GM12874 (cell line): ENCODE data around the gene WDFY2.

Experiments
- TF ChIP-seq, protein P1 (sequence below): IDR thresholded peaks from 2 replicates; pipeline ENCODE4 v1.5.1; 2011; ENCODE audit warnings: low read depth, mild to moderate bottlenecking, control low read depth, low read length, moderate library complexity; ENCODE audit not compliant: insufficient read depth

Gene WDFY2

DNA sequence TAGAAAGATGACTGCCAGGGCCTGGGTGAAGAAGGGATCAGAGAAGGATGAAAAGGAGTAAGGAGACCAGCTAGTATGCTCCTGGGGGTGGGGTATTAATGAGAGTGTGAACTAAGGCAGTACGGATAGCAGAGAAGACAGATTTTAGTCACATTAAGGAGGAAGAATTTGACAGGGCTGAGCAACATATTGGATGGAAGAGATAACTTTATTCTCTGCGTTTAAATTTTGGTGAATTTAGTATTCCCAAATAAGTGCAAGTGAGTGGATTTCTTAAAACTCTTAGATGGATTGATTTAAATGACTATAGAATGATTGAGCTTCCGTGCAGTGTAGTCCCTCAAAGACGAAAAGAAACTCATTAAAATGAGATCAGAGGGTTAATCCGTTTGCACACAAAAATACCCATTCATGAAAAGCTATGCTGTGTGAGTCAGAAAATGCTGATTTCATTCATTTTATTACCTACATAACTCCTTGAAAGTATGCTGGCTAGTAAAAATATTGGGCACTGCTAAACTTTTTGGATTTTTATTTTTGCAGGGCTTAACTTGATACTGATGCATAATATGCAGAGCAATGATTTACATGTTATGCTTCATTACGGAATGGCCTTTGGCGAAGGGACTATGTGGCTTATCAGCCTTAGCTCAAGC lies 54.1 kb downstream of the WDFY2 start:
- TF ChIP-seq, protein P1, sequence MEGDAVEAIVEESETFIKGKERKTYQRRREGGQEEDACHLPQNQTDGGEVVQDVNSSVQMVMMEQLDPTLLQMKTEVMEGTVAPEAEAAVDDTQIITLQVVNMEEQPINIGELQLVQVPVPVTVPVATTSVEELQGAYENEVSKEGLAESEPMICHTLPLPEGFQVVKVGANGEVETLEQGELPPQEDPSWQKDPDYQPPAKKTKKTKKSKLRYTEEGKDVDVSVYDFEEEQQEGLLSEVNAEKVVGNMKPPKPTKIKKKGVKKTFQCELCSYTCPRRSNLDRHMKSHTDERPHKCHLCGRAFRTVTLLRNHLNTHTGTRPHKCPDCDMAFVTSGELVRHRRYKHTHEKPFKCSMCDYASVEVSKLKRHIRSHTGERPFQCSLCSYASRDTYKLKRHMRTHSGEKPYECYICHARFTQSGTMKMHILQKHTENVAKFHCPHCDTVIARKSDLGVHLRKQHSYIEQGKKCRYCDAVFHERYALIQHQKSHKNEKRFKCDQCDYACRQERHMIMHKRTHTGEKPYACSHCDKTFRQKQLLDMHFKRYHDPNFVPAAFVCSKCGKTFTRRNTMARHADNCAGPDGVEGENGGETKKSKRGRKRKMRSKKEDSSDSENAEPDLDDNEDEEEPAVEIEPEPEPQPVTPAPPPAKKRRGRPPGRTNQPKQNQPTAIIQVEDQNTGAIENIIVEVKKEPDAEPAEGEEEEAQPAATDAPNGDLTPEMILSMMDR = no peak

DNA sequence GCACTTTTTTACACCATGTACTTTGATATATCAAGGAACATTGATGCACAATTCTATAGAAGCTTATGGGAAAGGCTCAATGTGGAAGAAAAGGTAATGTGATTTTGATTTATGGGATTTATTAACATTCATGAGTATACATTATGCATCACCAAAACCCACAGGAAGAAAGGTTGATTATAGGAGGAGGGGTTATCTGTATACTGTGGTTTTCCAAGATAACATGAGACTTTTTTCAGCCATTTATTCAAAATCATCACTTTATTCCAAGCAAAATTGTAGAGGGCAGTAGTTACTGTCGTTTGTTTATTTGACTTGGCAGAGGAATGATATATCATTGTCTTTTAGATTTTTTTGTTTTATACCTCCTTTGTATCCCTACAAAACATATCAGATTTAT lies 54.9 kb downstream of the WDFY2 start:
- TF ChIP-seq, protein P1 = no peak

DNA sequence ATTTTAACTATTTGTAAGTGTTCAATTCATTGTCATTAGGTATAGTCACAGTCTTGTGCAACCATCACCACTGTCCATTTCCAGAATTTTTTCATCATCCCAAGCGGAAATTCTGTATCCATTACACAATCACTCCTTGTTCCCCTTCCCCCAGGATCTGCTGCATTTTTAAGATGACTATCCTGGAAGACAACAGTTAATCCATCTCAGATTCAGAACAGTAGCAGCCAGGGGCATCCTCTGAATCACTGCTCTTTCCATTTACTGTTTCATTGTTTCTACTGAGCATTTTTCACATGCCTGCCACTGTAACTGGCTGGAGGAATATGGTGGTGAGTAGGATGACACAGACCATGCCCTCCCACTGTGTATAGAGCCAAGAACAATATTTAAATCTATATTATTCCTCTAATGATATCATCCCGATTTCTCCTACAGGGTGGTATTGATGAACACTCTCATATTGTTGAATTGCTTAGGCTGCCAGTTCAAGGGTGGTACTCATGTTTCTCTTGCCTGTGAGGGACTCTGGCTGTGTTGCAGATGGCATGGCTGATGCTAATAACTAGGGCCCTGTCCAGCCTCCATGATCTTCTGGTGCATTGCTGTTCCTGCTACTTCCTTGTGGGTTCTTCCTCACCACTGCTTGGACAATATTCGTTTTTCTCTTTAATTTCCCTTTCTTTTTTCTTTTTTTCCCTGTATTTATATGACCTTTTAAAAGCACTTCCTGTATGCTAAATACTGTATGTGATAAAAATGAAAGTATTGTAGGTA lies 59.0 kb downstream of the WDFY2 start:
- TF ChIP-seq, protein P1 = no peak

DNA sequence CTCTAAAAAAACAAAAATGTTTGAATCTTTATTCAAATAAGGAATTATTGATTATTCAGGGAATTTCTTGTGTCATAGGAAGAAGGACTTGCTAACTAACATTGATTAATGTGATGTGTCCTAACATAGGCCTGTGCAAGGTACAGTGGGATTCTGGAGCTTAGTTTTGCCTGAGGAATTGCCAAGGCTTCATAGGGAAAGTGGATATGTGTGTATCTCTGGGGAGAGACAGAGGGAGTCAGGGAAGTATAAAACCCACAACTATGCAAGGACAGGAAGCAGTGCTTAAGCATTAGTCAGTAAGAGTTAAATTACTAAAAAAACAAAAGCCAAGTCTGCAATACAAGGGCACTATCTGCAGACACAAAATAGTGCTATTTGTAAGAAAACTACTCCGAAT lies 59.6 kb downstream of the WDFY2 start:
- TF ChIP-seq, protein P1 = no peak

DNA sequence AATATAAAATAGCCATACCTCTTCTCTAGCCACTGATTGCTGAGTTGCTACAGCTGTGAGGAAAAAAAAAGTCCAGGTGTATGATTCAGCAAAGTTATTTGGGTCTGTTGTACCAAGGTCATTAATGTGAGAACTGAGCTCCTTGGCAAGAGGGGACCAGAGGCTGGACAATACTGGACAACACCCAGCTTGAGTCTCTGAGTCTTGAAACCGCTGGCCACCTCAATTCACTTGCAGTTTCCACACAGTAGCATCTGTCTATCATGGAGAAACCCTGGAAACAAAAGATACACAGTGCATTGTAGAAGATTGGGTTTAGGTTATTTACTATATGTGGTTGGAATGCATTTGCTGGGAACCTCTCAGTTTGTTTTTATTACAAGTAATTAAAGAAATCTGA lies 60.4 kb downstream of the WDFY2 start:
- TF ChIP-seq, protein P1 = no peak

DNA sequence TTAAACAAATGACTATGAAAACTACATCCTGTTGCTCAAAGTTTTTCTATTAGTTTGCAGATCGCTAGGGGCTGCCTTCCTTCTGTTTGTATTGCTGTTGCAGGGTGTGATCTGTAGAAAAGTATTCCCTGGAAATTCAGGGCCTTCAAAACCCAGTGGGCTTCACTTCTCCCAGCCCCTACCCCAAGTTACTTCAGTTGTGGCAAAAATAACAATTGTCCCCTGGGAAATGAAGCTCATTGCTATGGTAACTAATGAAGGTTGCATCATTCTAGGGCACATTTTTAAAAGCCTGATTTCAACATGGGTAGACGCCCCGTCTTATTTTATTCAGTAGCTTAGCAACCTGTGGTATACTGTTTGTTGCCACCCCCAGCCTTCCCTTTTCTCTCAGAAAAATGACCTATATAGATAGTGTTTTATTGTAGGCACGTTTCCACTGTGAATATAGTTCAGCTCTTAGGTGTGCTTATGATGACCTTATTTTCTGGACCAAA lies 60.9 kb downstream of the WDFY2 start:
- TF ChIP-seq, protein P1 = no peak

DNA sequence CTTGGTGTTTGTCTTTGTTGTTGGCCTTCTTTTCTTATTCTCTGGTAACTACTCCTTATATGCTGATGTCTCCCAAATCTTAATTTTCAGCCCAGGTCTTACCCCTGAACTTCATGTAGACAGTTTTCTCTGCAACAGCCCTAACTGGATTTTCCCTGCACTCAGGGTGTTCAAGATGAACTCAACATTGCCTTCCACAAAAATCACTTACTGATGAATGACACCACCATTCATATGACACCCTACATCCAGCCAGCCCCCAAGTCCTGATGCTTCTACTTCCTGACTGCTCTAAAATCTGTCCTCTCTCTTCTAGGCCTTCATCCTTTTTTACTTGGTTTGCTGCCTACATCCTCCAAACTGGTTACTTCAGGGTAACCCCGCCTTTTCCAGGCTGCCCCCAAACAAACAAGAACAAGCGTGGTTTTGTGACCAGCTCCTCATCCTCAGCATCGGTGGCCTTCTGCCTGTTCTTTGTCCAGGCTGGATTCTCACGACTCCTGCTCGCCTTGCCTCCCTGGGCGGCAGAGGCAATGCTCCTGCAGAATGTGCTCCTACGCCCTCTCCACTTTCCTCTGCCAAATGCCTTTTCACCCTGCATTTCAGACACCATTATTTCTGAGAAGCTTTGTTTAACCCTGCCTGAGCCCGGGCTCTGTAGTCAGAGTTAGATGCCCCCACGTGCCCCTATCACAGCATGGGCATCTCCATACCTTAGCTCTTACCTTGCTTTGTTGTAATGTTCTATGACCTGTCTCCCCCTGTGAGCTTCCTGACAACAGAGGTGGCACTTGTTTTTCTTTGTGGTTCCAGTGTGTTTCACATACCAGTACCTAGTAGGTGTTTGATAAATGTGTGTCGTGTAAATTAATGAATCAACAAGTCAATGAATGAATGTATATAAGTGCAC lies 61.8 kb downstream of the WDFY2 start:
- TF ChIP-seq, protein P1 = no peak
